ENCODE measurements around the gene ARMS2. TPM values are rescaled to one million over a fixed set of nuclear protein-coding genes. Genes with fewer than 3 reads are reported as not detected.

ARMS2 gene
- polyA plus RNA-seq, 1 of the 3 experiments (the other 2 are of a cell fraction): not detected

- Histone ChIP-seq H3K27ac (ENCODE audit: low read depth in 2 of 2, low read length in 1 of 2) (no peak overlapping the region), H3K4me1 (ENCODE audit: control insufficient read depth in 1 of 2, insufficient read depth in 2 of 2, low read depth in 1 of 2, low read length in 1 of 2) (no peaks in the 10 kb centered on the region), H4K20me1 (ENCODE audit: insufficient read depth) (no peaks in the 10 kb centered on the region), H3K9me2 (no peaks in the 10 kb centered on the region), H2AFZ (ENCODE audit: low read depth) (no peak overlapping the region), H3K9me3 (peaks cover 7% of the 10 kb centered on the region; the same call in 1 of the 2 replicates), H3K4me2 (no peak overlapping the region), H3K9ac (no peak overlapping the region), H3K79me2 (ENCODE audit: insufficient read depth) (no peaks in the 10 kb centered on the region), H3K27me3 (ENCODE audit: insufficient read depth) (no peaks in the 10 kb centered on the region), H3F3A (replicated peaks; ENCODE audit: insufficient read depth) (peaks cover 7% of the 10 kb centered on the region), H3K36me3 (replicated peaks in 1 of 2; ENCODE audit: control insufficient read depth in 1 of 2, insufficient read depth in 2 of 2, low read length in 1 of 2) (no peaks in the 10 kb centered on the region), H3K4me3 (ENCODE audit: low read depth in 2 of 2, low read length in 1 of 2) (no peak overlapping the region)
- ChIA-PET CTCF (interaction anchor here (2.4 kb wide), 1 partner anchor 146 kb away, joined by 7 read pairs; no protein-coding TSS in a partner anchor), POLR2A (no interaction called here)
- WGBS (ENCODE audit: low lambda C conversion rate): 91% methylated on average over 1 of the region's 1 CpG
- DNase-seq: no peak
- TF ChIP-seq ELF1 (IDR thresholded peaks at IDR 0.05): no peak
- no peak for TF ChIP-seq NRF1 (IDR thresholded peaks at IDR 0.05; ENCODE audit: low read depth, low read length)
- TF ChIP-seq RAD21 (IDR thresholded peaks at IDR 0.05; ENCODE audit: low read length): no peak
- TF ChIP-seq SIN3A (IDR thresholded peaks at IDR 0.05; ENCODE audit: borderline replicate concordance, low read depth, low read length): no peak
- TF ChIP-seq MAX (IDR thresholded peaks at IDR 0.05; ENCODE audit: low read depth): no peak
- TF ChIP-seq PBX3 (IDR thresholded peaks at IDR 0.05): no peak
- TF ChIP-seq USF1 (IDR thresholded peaks at IDR 0.05; ENCODE audit: borderline replicate concordance, low read depth): no peak
- TF ChIP-seq TCF12 (IDR thresholded peaks at IDR 0.05): no peak
- TF ChIP-seq POLR2AphosphoS5 (IDR thresholded peaks at IDR 0.05; ENCODE audit: low read depth, low read length): no peak
Observed at GRCh38 chr10:122445469-122445868, 9.0 kb upstream of the ARMS2 start.

- TF ChIP-seq RFX5 (IDR thresholded peaks at IDR 0.05; ENCODE audit: low read length) (no peak), REST (IDR thresholded peaks at IDR 0.05; ENCODE audit: low read depth, low read length) (no peak), SMC3 (IDR thresholded peaks at IDR 0.05; ENCODE audit: low read depth, low read length) (no peak), NFIC (IDR thresholded peaks at IDR 0.05; ENCODE audit: borderline replicate concordance) (no peak), CTCF (IDR thresholded peaks at IDR 0.05) (no peak), RXRA (IDR thresholded peaks at IDR 0.05; ENCODE audit: borderline replicate concordance, low read depth) (no peak), YY1 (IDR thresholded peaks at IDR 0.05; ENCODE audit: low read depth) (no peak), MEF2A (IDR thresholded peaks at IDR 0.05; ENCODE audit: borderline replicate concordance, low read depth) (no peak), TEAD4 (IDR thresholded peaks at IDR 0.05; ENCODE audit: borderline replicate concordance, insufficient read depth) (no peak), ELF1 (IDR thresholded peaks at IDR 0.05) (no peak), TCF12 (IDR thresholded peaks at IDR 0.05) (no peak), POLR2AphosphoS5 (IDR thresholded peaks at IDR 0.05; ENCODE audit: low read depth, low read length) (no peak)
- Histone ChIP-seq H3K27me3 (ENCODE audit: insufficient read depth) (no peaks in the 10 kb centered on the region), H3K4me3 (ENCODE audit: low read depth in 2 of 2, low read length in 1 of 2) (no peak overlapping the region), H3K4me1 (ENCODE audit: control insufficient read depth in 1 of 2, insufficient read depth in 2 of 2, low read depth in 1 of 2, low read length in 1 of 2) (no peaks in the 10 kb centered on the region; a peak in 1 of 4 replicates), H2AFZ (ENCODE audit: low read depth) (no peak overlapping the region), H3K9me2 (no peaks in the 10 kb centered on the region), H4K20me1 (ENCODE audit: insufficient read depth) (no peaks in the 10 kb centered on the region), H3K27ac (ENCODE audit: low read depth in 2 of 2, low read length in 1 of 2) (no peak overlapping the region), H3K79me2 (ENCODE audit: insufficient read depth) (no peaks in the 10 kb centered on the region), H3K4me2 (no peak overlapping the region), H3K9ac (no peak overlapping the region), H3K9me3 (peaks cover 7% of the 10 kb centered on the region; the same call in 1 of the 2 replicates), H3K36me3 (replicated peaks in 1 of 2; ENCODE audit: control insufficient read depth in 1 of 2, insufficient read depth in 2 of 2, low read length in 1 of 2) (no peaks in the 10 kb centered on the region), H3F3A (replicated peaks; ENCODE audit: insufficient read depth) (peaks cover 7% of the 10 kb centered on the region)
- CTCF ChIA-PET: interaction anchor here (0.7 kb wide), 2 partner anchors 147 to 304 kb away, joined by 3 read pairs; no protein-coding TSS in a partner anchor
- POLR2A ChIA-PET: no interaction called here
- no peak for DNase-seq
Observed at GRCh38 chr10:122445904-122446303, 8.5 kb upstream of the ARMS2 start.
